Measurements from ENCODE around the gene MRPL4.

MRPL4 gene

DNA sequence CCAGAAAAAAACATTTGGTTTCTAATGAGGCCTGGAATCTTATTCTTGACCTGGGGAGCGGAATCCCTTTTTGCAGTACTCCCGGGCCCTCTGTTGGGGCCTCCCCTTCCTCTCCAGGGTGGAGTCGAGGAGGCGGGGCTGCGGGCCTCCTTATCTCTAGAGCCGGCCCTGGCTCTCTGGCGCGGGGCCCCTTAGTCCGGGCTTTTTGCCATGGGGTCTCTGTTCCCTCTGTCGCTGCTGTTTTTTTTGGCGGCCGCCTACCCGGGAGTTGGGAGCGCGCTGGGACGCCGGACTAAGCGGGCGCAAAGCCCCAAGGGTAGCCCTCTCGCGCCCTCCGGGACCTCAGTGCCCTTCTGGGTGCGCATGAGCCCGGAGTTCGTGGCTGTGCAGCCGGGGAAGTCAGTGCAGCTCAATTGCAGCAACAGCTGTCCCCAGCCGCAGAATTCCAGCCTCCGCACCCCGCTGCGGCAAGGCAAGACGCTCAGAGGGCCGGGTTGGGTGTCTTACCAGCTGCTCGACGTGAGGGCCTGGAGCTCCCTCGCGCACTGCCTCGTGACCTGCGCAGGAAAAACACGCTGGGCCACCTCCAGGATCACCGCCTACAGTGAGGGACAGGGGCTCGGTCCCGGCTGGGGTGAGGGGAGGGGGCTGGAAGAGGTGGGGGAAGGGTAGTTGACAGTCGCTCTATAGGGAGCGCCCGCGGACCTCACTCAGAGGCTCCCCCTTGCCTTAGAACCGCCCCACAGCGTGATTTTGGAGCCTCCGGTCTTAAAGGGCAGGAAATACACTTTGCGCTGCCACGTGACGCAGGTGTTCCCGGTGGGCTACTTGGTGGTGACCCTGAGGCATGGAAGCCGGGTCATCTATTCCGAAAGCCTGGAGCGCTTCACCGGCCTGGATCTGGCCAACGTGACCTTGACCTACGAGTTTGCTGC is 35.1 kb downstream of the MRPL4 start, which contains the start of gene ICAM4:
ICAM4 (plus strand) TSS at position 153 of the 935 bp plus-strand sequence; CDS start at position 211, 58 bp downstream.
- DNase-seq (ENCODE audit: extremely low read depth in 1 of 2, low read depth in 1 of 2) = no peak

DNA sequence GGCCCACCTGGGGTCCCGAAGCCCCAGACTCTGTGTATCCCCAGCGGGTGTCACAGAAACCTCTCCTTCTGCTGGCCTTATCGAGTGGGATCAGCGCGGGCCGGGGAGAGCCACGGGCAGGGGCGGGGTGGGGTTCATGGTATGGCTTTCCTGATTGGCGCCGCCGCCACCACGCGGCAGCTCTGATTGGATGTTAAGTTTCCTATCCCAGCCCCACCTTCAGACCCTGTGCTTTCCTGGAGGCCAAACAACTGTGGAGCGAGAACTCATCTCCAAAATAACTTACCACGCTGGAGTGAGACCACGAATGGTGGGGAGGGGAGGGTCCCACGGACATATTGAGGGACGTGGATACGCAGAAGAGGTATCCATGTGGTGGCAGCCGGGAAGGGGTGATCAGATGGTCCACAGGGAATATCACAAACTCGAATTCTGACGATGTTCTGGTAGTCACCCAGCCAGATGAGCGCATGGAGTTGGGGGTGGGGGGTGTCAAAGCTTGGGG is 36.7 kb downstream of the MRPL4 start:
- peak in 1 of 2 donors; percentile 47 for DNase-seq (ENCODE audit: extremely low read depth in 1 of 2, low read depth in 1 of 2)

DNA sequence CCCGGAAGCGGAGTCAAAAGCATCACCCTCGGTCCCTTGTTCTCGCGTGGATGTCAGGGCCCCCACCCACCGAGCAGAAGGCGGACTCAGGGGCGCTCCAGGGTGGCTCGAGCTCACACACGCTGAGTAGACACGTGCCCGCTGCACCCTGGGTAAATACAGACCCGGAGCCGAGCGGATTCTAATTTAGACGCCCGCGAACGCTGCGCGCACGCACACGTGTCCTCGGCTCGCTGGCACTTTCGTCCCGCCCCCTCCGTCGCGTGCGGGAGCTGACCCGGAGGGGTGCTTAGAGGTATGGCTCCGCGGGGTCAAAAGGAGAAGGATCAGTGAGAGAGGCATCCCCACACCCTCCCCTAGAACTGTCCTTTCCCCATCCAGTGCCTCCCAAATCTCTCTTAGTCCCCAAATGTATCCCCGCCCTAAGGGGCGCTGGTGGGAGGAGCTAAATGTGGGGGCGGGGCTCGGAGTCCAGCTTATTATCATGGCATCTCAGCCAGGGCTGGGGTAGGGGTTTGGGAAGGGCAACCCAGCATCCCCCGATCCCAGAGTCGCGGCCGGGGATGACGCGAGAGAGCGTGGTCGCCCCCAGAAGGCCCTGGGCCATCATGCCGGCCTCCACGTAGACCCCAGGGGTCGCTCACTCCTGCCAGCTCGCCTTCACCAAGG is 37.3 kb downstream of the MRPL4 start:
- peak in 1 of 2 donors; percentile 59 for DNase-seq (ENCODE audit: extremely low read depth in 1 of 2, low read depth in 1 of 2)

- DNase-seq (ENCODE audit: extremely low read depth in 1 of 2, low read depth in 1 of 2) = no peak
Measured at GRCh38 chr19:10289836-10290356, 37.9 kb downstream of the MRPL4 start, which contains the start of gene ICAM5. Gene ICAM5 (plus strand): TSS chr19:10289952. CDS start chr19:10290044, 92 bp downstream.

DNA sequence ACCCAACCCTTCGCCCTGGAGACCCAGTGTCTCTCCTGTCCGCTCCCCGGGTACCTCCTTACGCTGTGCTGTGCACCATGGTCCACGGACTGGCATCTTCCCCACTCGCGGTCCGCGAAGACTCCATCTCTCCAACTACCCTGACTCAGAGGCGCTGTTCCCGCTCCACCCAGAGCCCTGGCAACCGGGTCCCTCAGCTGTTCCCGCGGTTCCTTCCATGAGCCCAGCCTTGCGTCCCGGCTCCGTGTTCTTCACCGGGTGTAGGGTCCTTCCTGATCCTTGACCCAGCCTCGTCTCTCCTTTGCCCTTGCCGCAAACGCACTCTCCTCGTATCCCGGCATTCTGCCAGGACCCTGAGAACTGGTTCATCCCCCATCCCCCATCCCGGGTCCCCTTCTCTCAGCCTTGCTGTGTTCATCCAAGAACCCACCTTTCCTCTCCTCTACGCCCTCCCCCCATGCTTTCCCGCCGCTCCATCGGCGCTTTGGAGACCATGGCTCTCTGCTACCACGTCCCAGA is 38.4 kb downstream of the MRPL4 start:
- no peak for DNase-seq (ENCODE audit: extremely low read depth in 1 of 2, low read depth in 1 of 2)

GRCh38 chr19:10290876-10291553 is 39.0 kb downstream of the MRPL4 start:
- DNase-seq (ENCODE audit: extremely low read depth in 1 of 2, low read depth in 1 of 2) = peak in 1 of 2 donors; percentile 51

DNA sequence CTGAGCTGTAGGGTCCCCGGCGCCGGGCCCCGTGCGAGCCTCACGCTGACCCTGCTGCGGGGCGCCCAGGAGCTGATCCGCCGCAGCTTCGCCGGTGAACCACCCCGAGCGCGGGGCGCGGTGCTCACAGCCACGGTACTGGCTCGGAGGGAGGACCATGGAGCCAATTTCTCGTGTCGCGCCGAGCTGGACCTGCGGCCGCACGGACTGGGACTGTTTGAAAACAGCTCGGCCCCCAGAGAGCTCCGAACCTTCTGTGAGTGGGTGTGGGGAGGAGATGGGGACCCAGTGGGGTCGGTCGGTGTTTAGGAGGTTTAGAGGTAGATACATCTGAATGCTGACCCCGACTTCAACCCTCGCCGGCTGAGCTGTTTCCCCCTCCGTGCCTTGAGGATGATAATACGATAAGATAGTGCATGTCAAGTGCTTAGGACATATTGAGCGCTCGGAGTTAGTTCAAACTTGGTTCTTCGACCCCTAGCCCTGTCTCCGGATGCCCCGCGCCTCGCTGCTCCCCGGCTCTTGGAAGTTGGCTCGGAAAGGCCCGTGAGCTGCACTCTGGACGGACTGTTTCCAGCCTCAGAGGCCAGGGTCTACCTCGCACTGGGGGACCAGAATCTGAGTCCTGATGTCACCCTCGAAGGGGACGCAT is 39.7 kb downstream of the MRPL4 start:
- no peak for DNase-seq (ENCODE audit: extremely low read depth in 1 of 2, low read depth in 1 of 2)

DNA sequence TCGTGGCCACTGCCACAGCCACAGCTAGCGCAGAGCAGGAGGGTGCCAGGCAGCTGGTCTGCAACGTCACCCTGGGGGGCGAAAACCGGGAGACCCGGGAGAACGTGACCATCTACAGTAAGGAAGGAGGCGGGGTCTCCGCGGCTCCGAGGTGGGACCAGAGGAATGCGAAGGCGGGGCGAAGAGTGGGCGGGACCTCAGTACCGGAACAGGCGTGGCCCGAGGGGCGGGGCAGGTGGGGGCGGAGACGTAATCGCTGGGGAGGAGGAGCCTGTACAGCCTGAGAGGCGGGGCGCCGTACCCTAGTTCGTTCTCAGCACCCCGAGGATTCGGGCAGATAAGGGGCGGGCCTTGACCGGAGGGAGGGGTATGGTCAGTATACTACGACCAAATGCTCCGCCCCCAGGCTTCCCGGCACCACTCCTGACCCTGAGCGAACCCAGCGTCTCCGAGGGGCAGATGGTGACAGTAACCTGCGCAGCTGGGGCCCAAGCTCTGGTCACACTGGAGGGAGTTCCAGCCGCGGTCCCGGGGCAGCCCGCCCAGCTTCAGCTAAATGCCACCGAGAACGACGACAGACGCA is 40.3 kb downstream of the MRPL4 start:
- DNase-seq (ENCODE audit: extremely low read depth in 1 of 2, low read depth in 1 of 2) = peak in 1 of 2 donors; percentile 80

- DNase-seq (ENCODE audit: extremely low read depth in 1 of 2, low read depth in 1 of 2) = no peak
Measured at GRCh38 chr19:10292789-10293636, 41.0 kb downstream of the MRPL4 start.

- DNase-seq (ENCODE audit: extremely low read depth in 1 of 2, low read depth in 1 of 2) = no peak
Measured at GRCh38 chr19:10293637-10294367, 41.8 kb downstream of the MRPL4 start.

- DNase-seq (ENCODE audit: extremely low read depth in 1 of 2, low read depth in 1 of 2) = no peak
Measured at GRCh38 chr19:10294368-10294697, 42.3 kb downstream of the MRPL4 start.

DNA sequence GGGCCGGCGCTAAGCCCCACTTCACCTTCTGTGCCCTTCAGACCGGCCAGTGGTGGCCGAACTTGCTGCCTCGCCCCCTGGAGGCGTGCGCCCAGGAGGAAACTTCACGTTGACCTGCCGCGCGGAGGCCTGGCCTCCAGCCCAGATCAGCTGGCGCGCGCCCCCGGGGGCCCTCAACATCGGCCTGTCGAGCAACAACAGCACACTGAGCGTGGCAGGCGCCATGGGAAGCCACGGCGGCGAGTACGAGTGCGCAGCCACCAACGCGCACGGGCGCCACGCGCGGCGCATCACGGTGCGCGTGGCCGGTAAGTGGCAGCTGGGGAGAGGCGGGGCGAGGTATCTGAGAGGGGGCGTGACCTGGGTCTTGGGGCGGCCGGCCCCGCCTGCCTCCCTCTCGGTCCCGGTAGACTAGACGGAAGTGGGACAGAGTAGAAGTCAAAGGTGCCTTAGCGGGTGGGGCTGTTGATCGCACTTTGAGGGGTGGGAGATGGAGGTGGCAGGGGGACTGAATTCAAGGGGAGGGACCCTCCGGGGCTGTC is 43.4 kb downstream of the MRPL4 start:
- DNase-seq (ENCODE audit: extremely low read depth in 1 of 2, low read depth in 1 of 2) = no peak

GRCh38 chr19:10295847-10296591 is 44.0 kb downstream of the MRPL4 start:
- DNase-seq (ENCODE audit: extremely low read depth in 1 of 2, low read depth in 1 of 2) = no peak

DNA sequence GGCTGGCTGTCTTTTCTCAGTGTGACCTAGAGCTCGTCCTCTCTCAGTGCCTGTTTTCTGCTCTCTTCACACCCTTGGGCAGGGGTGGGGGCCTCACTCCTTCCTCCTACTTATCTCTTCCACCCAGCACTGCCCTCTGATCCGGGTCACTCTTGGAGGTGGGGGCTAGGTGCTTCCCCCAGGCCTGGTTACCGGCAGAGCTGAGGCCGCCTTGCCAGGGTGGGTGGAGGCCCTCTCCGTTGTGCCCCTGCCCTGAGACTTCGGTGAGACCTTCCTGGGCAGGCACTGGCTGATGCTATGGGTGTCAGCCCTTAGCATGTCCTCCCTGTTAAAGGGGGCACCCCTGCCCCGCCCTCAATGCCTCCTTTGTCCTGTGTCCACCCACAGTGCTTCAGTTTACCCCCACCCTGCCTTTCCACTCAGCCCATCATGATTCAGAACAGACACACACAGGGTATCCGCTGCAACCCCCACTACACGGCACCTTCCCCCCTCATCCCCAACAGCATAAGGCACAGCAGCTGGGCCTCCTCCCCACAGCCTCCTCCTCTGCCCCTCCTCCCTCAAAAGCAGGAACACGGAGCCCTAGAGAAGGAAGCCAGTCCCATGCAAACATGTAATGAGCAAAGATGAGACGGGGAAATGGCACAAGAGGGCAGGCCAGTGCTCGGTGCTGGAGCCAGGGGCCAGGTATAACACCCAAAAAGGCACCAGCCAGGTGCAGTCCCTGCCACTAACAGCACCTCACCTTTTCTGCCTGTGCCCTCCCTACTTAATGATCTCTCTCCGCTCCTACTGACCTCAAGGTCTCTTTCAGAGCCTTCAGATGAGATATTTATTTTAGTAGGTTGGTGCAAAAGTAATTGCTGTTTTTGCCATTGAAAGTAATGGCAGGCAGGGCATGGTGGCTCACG is 47.8 kb downstream of the MRPL4 start:
- no peak for DNase-seq (ENCODE audit: extremely low read depth in 1 of 2, low read depth in 1 of 2)

DNA sequence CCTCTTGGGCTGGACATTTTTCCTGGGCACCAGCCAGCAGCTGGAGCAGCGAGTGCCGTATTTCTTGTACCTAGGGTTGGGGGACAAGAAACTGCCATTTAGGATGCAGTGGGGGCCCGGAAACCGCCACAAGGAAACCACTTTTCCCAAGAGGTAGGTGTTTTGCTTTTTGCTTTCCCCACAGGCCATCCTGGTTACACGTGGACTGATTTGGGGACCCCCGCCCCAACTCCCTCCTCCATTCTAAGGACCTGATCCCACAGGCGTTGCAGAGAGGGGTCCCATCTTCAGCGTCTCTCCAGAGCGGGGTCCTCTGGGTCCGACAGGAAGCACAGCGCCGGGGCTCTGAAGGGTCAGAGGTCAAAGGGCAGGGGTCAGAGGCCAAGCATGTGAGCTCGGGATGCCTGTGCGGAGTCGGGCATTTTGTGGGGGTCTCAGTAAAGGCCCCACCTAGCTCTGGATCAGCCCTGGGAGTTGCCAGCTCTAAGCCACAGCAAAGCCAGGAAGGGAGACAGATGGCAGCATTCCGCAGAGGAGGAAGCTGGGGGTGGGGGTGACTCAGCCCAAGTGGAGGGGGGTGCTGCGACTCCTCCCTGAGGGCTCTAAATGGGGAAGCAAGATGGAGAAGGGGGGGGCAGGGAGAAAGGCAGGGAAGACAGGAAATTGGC is 53.3 kb downstream of the MRPL4 start:
- DNase-seq (ENCODE audit: extremely low read depth in 1 of 2, low read depth in 1 of 2) = no peak

DNA sequence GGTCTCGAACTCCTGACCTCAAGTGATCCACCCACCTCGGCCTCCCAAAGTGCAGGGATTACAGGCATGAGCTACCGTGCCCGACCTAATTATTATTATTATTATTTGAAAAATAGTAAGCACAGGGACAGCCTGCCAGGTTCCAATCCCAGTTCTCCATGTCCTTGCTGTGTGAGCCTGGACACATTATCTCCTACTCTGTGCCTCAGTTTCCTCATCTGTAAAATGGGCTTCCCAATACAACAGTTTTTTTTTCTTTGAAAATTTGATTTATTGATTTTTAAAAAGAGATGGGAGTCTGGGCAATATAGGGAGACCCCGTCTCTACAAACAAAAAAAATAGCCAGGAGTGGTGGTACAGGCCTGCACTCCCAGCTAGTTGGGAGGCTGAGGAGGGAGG is 54.3 kb downstream of the MRPL4 start:
- no peak for DNase-seq (ENCODE audit: extremely low read depth in 1 of 2, low read depth in 1 of 2)

All from stimulated activated CD8-positive, alpha-beta memory T cell treated with anti-CD3 and anti-CD28 coated beads, Interleukin-7, amount 100 ng/mL, for 48 hours (primary cell).